GM10266 (cell line): ENCODE measurements around the gene ERBB2.

Experiments used
- DNase-seq: peaks from one replicate; pipeline ENCODE4 v3.0.0; 2012; ENCODE audit errors: extremely low spot score
- CTCF ChIP-seq: IDR thresholded peaks from 2 replicates; pipeline ENCODE4 v1.5.1; 2012; ENCODE audit warnings: mild to moderate bottlenecking, low read depth; ENCODE audit not compliant: control insufficient read depth, insufficient read depth; ENCODE audit errors: missing control alignments

ERBB2 gene

GRCh38 chr17:39754958-39755553 lies 55.2 kb downstream of the ERBB2 start:
- DNase-seq, result no peak
- no peak for TF ChIP-seq CTCF

GRCh38 chr17:39755554-39756379 lies 55.9 kb downstream of the ERBB2 start:
- peak; percentile 82 for DNase-seq
- no peak for TF ChIP-seq CTCF

GRCh38 chr17:39756380-39757079 lies 56.7 kb downstream of the ERBB2 start:
- no peak for DNase-seq
- no peak for TF ChIP-seq CTCF

- no peak for DNase-seq
- TF ChIP-seq CTCF, result no peak
Observed at GRCh38 chr17:39757176-39757662, 57.4 kb downstream of the ERBB2 start.

- no peak for DNase-seq
- TF ChIP-seq CTCF, result no peak
Observed at GRCh38 chr17:39757931-39758873, 58.3 kb downstream of the ERBB2 start.

- no peak for TF ChIP-seq CTCF
- no peak for DNase-seq
Observed at GRCh38 chr17:39759204-39759603, 59.3 kb downstream of the ERBB2 start.
